OCI-LY3 (cell line): Measurements from ENCODE around the gene TFRC.

Source experiments
- H2AFZ ChIP-seq: fragments of 200-600, 300-600 bp; shearing (Covaris generic); 2 replicates; pipeline ENCODE4 v1.6.0; 2014; ENCODE audit warnings: antibody characterized with exemption, low read depth, low read length
- H3K27ac ChIP-seq: fragments of 200-600, 300-600 bp; sonication (generic); 2 replicates; pipeline ENCODE4 v1.5.1; 2014; ENCODE audit warnings: mild to moderate bottlenecking, low read length, moderate library complexity, mixed read lengths
- H3K27me3 ChIP-seq: fragments of 200-600, 300-600 bp; sonication (generic); 2 replicates; pipeline ENCODE4 v1.6.1; 2014; ENCODE audit warnings: low read depth, low read length, mixed read lengths
- H3K36me3 ChIP-seq: fragments of 200-600, 300-600 bp; sonication (generic); replicated peaks from 2 replicates; pipeline ENCODE3; 2014; ENCODE audit warnings: low read depth, low read length, mixed read lengths
- H3K4me1 ChIP-seq: fragments of 300-600, 200-600 bp; sonication (generic); 2 replicates; pipeline ENCODE4 v1.6.1; 2014; ENCODE audit warnings: low read length, mixed read lengths
- H3K4me2 ChIP-seq: fragments of 200-600, 300-600 bp; sonication (generic); 2 replicates; pipeline ENCODE4 v1.6.1; 2014; ENCODE audit warnings: low read length, mixed read lengths
- H3K4me3 ChIP-seq: fragments of 300-600, 200-600 bp; sonication (generic); 2 replicates; pipeline ENCODE4 v1.5.1; 2014; ENCODE audit warnings: antibody characterized with exemption, mild to moderate bottlenecking, low read length, moderate library complexity
- H3K79me2 ChIP-seq: fragments of 300-600, 200-600 bp; shearing (Covaris generic); 2 replicates; pipeline ENCODE4 v1.6.1; 2014; ENCODE audit warnings: mild to moderate bottlenecking, low read length, mixed read lengths
- H3K9ac ChIP-seq: fragments of 300-600, 200-600 bp; shearing (Covaris generic); 2 replicates; pipeline ENCODE4 v1.6.0; 2014; ENCODE audit warnings: mild to moderate bottlenecking, low read length, moderate library complexity
- H3K9me3 ChIP-seq: fragments of 200-600, 300-600 bp; shearing (Covaris generic); 2 replicates; pipeline ENCODE4 v1.6.1; 2014; ENCODE audit warnings: low read length, mixed read lengths; ENCODE audit not compliant: insufficient read depth
- H4K20me1 ChIP-seq: fragments of 200-600, 300-600 bp; sonication (generic); 2 replicates; pipeline ENCODE4 v1.6.1; 2016; ENCODE audit warnings: low read length, mixed read lengths; ENCODE audit not compliant: insufficient read depth
- EZH2phosphoT487 ChIP-seq: fragments of 200-600 bp; shearing (Covaris generic); IDR thresholded peaks from 2 replicates; pipeline ENCODE4 v1.6.1; 2018; ENCODE audit warnings: antibody characterized with exemption, mixed run types, low read depth
- TF ChIP-seq, protein P1 (sequence below): fragments of 200-600, 300-600 bp; sonication (generic); IDR thresholded peaks from 2 replicates; pipeline ENCODE4 v1.5.1; 2014; ENCODE audit warnings: antibody characterized with exemption, low read length, low read depth

Gene TFRC

DNA sequence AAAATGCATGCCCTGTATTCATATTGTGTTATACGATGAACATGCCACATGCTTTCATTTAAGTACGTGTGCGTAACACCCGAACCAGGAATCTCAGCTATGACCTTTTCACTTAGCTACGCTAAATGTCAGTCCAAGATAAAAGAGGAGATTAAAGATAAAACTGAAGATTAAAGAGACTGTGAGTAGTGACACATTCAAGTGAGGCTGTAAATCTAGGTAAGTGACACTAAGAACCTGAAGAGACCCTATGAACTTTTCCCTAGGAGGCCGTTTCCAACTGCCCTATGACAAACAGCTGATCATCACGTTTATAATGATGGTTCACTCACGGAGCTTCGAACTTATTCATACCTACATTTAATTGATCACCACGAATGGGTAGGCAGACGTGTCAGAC, 32.2 kb downstream of the TFRC start:
- H3K36me3 ChIP-seq = peaks cover 64% of the 10 kb centered on the region

DNA sequence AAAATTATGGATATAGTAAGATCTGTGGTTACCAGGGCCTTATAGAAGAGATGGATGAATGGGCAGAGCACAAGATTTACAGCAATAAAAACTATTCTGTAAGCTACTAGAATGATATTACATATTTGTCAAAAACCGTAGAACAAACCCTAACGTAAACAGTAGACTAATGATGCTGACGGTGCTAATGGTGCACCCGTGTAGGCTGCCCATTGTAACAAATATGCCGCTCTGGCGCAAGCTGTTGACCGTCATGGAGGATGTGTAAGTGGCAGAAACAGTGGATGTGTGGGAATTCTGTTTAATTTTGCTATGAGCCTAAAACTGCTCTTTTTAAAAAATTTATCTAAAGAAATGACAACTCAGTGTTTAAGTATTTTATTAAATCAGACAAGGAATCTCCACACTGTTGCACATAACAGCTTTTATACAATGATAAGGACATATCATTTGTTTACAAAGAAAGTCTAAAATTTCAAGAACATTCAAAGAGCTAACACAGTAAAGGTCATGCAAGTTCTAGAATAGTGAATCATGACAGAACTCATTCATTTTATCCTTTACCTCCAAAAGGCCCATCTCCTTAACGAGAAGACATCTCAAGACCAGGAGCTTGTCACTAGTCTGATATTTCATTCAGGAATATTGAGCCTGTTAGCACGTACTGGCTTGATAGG, 32.8 kb downstream of the TFRC start:
- Histone ChIP-seq H3K27ac (no peak overlapping the region), H3K9ac (no peak overlapping the region), H3K9me3 (no peaks in the 10 kb centered on the region), H3K27me3 (no peaks in the 10 kb centered on the region), H4K20me1 (peaks cover 46% of the 10 kb centered on the region), H3K4me1 (no peaks in the 10 kb centered on the region), H3K36me3 (peaks cover 65% of the 10 kb centered on the region), H3K79me2 (peaks cover 14% of the 10 kb centered on the region), H3K4me2 (no peak overlapping the region), H3K4me3 (no peak overlapping the region), H2AFZ (no peak overlapping the region)
- TF ChIP-seq, protein P1, sequence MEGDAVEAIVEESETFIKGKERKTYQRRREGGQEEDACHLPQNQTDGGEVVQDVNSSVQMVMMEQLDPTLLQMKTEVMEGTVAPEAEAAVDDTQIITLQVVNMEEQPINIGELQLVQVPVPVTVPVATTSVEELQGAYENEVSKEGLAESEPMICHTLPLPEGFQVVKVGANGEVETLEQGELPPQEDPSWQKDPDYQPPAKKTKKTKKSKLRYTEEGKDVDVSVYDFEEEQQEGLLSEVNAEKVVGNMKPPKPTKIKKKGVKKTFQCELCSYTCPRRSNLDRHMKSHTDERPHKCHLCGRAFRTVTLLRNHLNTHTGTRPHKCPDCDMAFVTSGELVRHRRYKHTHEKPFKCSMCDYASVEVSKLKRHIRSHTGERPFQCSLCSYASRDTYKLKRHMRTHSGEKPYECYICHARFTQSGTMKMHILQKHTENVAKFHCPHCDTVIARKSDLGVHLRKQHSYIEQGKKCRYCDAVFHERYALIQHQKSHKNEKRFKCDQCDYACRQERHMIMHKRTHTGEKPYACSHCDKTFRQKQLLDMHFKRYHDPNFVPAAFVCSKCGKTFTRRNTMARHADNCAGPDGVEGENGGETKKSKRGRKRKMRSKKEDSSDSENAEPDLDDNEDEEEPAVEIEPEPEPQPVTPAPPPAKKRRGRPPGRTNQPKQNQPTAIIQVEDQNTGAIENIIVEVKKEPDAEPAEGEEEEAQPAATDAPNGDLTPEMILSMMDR = no peak
- TF ChIP-seq EZH2phosphoT487 = no peak

More for the DNA sequence above, 32.2 kb downstream of the TFRC start:
- Histone ChIP-seq H4K20me1 (peaks cover 48% of the 10 kb centered on the region), H3K27ac (no peak overlapping the region), H3K4me2 (no peak overlapping the region), H3K4me3 (no peak overlapping the region), H3K9me3 (no peaks in the 10 kb centered on the region), H2AFZ (no peak overlapping the region), H3K4me1 (no peaks in the 10 kb centered on the region), H3K79me2 (peaks cover 16% of the 10 kb centered on the region), H3K9ac (no peak overlapping the region), H3K27me3 (no peaks in the 10 kb centered on the region)
- TF ChIP-seq EZH2phosphoT487 = no peak
- TF ChIP-seq, protein P1 = no peak

DNA sequence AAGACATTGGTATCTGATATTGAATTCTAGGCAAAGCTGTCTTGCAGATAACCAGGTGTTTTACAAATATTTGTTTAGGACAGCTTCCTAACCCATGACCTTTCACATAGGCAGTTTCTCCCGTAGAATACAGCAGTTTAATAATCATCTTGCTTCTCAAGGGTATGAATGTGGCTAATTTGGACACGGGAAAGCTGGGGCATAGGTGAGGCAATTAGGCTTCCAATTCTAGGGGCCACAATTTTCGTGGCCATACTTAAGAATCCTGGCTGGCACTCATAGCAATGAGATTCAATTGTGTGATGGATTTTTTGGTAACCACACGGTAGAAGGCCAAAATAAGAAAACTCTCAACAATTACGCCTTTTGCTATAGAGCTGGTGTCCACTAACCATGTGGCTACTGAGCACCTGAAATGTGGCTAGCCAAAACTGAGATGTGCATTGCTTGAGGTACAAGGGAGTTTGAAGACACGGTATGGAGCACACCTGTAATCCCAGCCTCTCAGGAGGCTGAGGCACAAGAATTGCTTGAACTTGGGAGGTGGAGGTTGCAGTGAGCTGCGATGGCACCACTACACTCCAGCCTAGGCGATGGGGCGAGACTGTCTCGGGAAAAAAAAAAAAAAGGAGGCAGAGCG, 34.4 kb downstream of the TFRC start:
- Histone ChIP-seq H3K9ac (no peak overlapping the region), H3K27me3 (no peaks in the 10 kb centered on the region), H3K9me3 (no peaks in the 10 kb centered on the region), H3K79me2 (peaks cover 10% of the 10 kb centered on the region; the same call in 1 of the 2 replicates), H4K20me1 (peaks cover 37% of the 10 kb centered on the region), H3K36me3 (peaks cover 66% of the 10 kb centered on the region), H3K27ac (no peak overlapping the region), H3K4me3 (no peak overlapping the region), H3K4me2 (no peak overlapping the region), H2AFZ (no peak overlapping the region), H3K4me1 (no peaks in the 10 kb centered on the region)
- TF ChIP-seq, protein P1 = no peak
- no peak for TF ChIP-seq EZH2phosphoT487

DNA sequence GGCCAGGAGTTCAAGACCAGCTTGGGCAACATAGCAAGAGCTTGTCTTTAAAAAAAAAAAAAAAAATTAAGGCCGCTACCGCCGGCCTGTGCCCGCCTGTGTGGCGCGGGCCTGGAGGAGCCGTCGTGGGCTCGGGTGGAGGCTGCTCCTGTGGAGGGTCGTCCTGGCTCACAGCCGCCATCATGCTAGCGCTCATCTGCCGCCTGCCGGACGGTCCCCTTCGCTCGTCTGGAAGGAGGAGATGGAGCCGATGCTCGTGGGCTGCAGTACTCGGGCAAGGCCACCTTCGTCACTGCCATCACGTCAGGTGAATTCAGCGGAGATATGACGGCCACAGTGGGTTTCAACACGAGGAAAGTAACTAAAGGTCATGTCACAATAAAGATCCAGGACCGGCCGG, 37.4 kb downstream of the TFRC start:
- Histone ChIP-seq H4K20me1 (peaks cover 12% of the 10 kb centered on the region), H3K4me3 (no peak overlapping the region), H3K27ac (no peak overlapping the region), H2AFZ (no peak overlapping the region), H3K79me2 (no peaks in the 10 kb centered on the region), H3K27me3 (no peaks in the 10 kb centered on the region), H3K9ac (no peak overlapping the region), H3K36me3 (peaks cover 53% of the 10 kb centered on the region), H3K4me1 (no peaks in the 10 kb centered on the region), H3K4me2 (no peak overlapping the region), H3K9me3 (peaks cover 6% of the 10 kb centered on the region; the same call in 1 of the 2 replicates)
- TF ChIP-seq, protein P1 = no peak
- TF ChIP-seq EZH2phosphoT487 = no peak
